IPS DF 6.9 (cell line): ENCODE measurements around the gene ABHD2.
A peak's percentile ranks its signal among the peaks of the same experiment; 100 is the strongest.
"Not testable (repeated sequence)": the region's sequence is repeated elsewhere in the genome, so short reads cannot be mapped to it uniquely, and the experiment has no call there.

Experiments
- DNase-seq: peaks from one replicate; pipeline ENCODE4 v3.0.0-alpha.2; 2013; ENCODE audit warnings: low read depth, low spot score
- H3K27ac ChIP-seq: one replicate; pipeline ENCODE4 v1.5.1; 2013; ENCODE audit warnings: low read length, control low read depth
- H3K27me3 ChIP-seq: 2 replicates; pipeline ENCODE4 v1.6.1; 2013; ENCODE audit warnings: mild to moderate bottlenecking, low read length; ENCODE audit not compliant: control insufficient read depth, insufficient read depth
- H3K36me3 ChIP-seq: 2 replicates; pipeline ENCODE4 v1.6.1; 2013; ENCODE audit warnings: low read length; ENCODE audit not compliant: control insufficient read depth, insufficient read depth
- H3K4me1 ChIP-seq: 2 replicates; pipeline ENCODE4 v1.6.1; 2013; ENCODE audit warnings: low read length; ENCODE audit not compliant: control insufficient read depth, insufficient read depth
- H3K4me3 ChIP-seq: 2 replicates; pipeline ENCODE4 v1.5.1; 2013; ENCODE audit warnings: mild to moderate bottlenecking, low read length
- H3K9me3 ChIP-seq: 2 replicates; pipeline ENCODE4 v1.6.1; 2013; ENCODE audit warnings: low read length, inconsistent platforms; ENCODE audit not compliant: control insufficient read depth, insufficient read depth
- WGBS: extraction: QIAGEN DNeasy Blood & Tissue Kit; methylation state at CpG from one replicate; pipeline ENCODE4 v1.1.7; 2013; ENCODE audit warnings: mixed read lengths, missing lambda C conversion rate; ENCODE audit not compliant: insufficient read length, insufficient coverage; 5-methylcytosine and 5-hydroxymethylcytosine counted together

The ABHD2 gene, protein sequence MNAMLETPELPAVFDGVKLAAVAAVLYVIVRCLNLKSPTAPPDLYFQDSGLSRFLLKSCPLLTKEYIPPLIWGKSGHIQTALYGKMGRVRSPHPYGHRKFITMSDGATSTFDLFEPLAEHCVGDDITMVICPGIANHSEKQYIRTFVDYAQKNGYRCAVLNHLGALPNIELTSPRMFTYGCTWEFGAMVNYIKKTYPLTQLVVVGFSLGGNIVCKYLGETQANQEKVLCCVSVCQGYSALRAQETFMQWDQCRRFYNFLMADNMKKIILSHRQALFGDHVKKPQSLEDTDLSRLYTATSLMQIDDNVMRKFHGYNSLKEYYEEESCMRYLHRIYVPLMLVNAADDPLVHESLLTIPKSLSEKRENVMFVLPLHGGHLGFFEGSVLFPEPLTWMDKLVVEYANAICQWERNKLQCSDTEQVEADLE

DNA sequence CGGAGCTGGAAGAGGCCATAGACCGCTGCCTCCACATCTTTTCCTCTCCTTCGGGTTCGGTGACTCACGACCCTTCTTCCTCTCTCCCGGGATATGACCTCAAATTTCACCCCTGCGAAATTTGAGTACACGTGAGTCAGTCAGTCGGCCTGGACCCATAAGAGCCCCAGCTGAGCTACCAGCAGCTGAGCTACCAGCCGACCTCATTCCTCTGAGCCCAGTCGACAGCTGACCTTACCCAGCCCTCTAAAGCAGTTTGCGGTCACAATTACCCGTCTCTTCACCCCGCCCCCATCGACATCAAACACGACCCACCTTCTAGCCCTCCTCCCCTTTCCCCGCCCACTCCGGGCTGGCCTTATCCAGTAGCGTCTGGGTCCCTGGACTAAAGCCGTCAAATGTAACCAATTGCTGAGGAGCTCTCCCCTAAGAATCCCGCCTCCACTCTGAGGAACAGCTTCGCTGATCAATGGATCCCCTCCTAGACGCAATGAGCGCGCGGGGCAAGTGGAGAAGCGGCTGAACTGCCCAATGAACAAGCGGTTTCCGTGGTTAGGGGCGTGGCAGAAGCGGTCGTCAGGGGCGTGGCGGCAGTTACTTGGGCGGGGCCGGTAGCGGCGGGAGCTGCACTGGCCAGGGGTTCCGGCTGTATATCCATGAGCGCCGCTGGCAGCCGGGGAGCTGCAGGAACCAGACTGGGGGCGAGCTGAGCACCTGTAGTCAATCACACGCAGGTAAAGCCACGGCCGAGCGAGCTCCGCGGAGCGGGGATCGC lies at the start of gene ABHD2:
Gene ABHD2 (plus strand): TSS at position 627 of the 775 bp plus-strand sequence. CDS start 27,872 bp downstream, outside the sequence.
- H3K27ac ChIP-seq, result no peak within 1 kb of the TSS
- peak; percentile 99 for DNase-seq
- H3K27me3 ChIP-seq, result no peaks in the 10 kb centered on the region
- no peaks in the 10 kb centered on the region for H3K9me3 ChIP-seq
- no peaks in the 10 kb centered on the region for H3K36me3 ChIP-seq
- WGBS, result no CpG with 5 or more reads among the region's 51 CpGs
- peak within 1 kb of the TSS; percentile 92 for H3K4me3 ChIP-seq
- H3K4me1 ChIP-seq, result no peaks in the 10 kb centered on the region; the same call in none of the 2 replicates

DNA sequence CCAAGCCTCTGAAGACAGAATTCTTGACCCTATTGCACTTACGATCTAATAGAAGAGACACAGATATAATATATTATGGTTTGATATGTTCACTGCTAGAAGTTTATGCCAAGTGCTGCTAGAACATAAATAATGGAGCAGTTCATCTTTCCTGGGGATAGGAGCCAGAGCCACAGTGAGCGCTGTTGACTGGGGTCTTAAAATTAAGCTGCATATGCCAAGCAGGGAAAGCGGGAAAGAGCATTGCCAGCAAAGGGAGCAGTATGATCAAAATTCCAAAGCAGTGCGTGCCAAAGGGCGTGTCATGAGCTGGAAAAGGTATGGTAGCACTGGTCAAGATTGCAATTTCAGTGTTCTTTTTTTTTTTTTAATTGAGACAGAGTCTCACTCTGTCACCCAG lies 49.1 kb upstream of the ABHD2 start:
- WGBS, result no CpG with 5 or more reads among the region's 5 CpGs
- no peaks in the 10 kb centered on the region for H3K27me3 ChIP-seq

DNA sequence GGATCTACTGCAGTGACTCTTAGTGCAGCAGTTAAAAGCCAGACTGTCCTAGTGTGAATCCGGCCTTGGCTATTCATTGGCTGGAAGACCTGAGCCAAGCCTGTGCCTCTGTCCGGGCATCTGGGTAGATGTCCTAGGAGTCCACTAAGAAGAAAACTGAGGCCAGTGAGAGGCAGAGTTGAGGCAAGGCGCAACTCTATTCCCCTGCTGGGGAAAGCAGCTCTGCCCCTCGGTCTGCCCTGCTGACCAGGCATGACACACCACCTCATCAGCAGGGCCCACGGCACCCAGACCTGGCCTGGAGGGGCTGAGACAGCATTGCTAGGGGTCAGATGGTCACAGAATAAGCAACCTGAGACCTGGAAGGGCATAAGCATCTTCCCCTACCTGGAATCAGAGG lies 46.7 kb upstream of the ABHD2 start:
- no peaks in the 10 kb centered on the region for H3K27me3 ChIP-seq
- H3K4me3 ChIP-seq, result no peak overlapping the region
- WGBS, result no CpG with 5 or more reads among the region's 5 CpGs
- no peaks in the 10 kb centered on the region for H3K4me1 ChIP-seq
- no peaks in the 10 kb centered on the region for H3K36me3 ChIP-seq
- H3K27ac ChIP-seq, result no peak overlapping the region
- DNase-seq, result no peak
- H3K9me3 ChIP-seq, result no peaks in the 10 kb centered on the region

More for the DNA sequence above, 49.1 kb upstream of the ABHD2 start:
- Histone ChIP-seq H3K9me3 (no peaks in the 10 kb centered on the region), H3K4me3 (no peak overlapping the region), H3K36me3 (no peaks in the 10 kb centered on the region), H3K4me1 (no peaks in the 10 kb centered on the region), H3K27ac (no peak overlapping the region)
- DNase-seq, result no peak

DNA sequence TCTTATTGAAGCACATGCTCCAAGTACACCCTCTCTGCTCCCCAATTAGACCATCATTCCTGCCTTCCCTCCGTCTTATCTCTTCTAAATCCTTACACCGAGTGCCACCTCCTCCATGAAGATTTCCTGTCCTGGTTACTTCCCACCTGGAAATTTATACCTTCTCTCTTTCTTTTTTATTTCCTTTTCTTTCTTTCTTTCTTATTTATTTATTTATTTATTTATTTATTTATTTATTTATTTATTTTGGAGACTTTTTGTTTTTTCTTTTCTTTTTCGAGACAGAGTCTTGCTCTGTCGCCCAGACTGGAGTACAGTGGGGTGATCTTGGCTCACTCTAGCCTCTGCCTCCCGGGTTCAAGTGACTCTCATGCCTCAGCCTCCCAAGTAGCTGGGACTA lies 45.9 kb upstream of the ABHD2 start:
- no CpG with 5 or more reads among the region's 5 CpGs for WGBS
- Histone ChIP-seq H3K27me3 (no peaks in the 10 kb centered on the region), H3K4me3 (no peak overlapping the region), H3K36me3 (no peaks in the 10 kb centered on the region), H3K4me1 (no peaks in the 10 kb centered on the region), H3K27ac (no peak overlapping the region), H3K9me3 (no peaks in the 10 kb centered on the region)
- no peak for DNase-seq

DNA sequence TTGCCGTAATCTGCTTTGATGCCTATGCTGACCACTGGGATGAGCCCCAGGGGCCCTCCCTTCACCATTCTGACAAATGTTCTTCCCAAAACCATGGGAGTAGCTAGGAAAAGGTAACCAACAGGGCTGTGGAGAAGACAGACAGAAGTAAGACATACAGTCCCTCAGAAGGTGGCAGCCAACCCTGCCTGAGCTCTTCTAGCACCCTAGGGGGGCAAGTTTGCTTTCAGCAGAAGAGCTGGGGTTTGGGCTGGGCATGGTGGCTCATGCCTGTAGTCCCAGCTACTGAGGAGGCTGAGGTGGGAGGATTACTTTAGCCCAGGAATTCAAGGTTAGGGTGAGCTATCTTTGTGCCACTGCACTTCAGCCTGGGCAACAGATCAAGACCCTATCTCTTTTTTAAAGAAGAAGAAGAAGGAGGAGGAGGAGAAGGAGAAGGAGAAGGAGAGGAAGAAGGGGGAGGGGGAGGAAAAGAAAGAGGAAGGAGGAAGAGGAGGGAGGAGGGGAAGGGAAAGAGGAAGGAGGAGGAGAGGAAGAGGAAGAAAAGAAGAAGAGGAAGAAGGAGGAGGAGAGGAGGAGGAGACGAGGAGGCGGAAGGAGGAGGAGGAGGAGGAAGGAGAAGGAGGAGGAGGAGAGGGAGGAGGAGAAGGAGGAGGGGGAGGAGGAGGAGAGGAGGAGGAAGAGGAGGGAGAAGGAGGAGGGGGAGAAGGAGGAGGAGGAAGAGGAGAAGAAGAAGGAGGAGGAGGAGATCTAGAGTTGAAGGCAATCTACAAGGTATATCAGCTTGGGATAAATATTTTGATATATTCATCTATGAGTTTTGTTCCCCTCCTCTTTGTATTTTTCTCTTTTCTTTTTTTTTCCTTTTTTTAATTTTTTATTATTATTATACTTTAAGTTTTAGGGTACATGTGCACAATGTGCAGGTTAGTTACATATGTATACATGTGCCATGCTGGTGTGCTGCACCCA lies 44.9 kb upstream of the ABHD2 start:
- Histone ChIP-seq H3K4me3 (no peak overlapping the region), H3K27me3 (no peaks in the 10 kb centered on the region), H3K4me1 (no peaks in the 10 kb centered on the region), H3K36me3 (no peaks in the 10 kb centered on the region), H3K9me3 (no peaks in the 10 kb centered on the region), H3K27ac (no peak overlapping the region)
- no CpG with 5 or more reads among the region's 3 CpGs for WGBS
- no peak for DNase-seq

DNA sequence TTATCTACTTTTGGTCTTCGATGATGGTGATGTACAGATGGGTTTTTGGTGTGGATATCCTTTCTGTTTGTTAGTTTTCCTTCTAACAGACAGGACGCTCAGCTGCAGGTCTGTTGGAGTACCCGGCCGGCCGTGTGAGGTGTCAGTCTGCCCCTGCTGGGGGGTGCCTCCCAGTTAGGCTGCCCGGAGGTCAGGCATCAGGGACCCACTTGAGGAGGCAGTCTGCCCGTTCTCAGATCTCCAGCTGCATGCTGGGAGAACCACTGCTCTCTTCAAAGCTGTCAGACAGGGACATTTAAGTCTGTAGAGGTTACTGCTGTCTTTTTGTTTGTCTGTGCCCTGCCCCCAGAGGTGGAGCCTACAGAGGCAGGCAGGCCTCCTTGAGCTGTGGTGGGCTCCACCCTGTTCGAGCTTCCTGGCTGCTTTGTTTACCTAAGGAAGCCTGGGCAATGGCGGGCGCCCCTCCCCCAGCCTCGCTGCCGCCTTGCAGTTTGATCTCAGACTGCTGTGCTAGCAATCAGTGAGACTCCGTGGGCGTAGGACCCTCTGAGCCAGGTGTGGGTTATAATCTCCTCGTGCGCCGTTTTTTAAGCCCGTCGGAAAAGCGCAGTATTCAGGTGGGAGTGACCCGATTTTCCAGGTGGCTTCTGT lies 39.1 kb upstream of the ABHD2 start:
- H3K36me3 ChIP-seq, DNase-seq, H3K9me3 ChIP-seq, H3K27me3 ChIP-seq, H3K4me3 ChIP-seq, H3K4me1 ChIP-seq, H3K27ac ChIP-seq: not testable (repeated sequence)
- WGBS, result no CpG with 5 or more reads among the region's 21 CpGs

DNA sequence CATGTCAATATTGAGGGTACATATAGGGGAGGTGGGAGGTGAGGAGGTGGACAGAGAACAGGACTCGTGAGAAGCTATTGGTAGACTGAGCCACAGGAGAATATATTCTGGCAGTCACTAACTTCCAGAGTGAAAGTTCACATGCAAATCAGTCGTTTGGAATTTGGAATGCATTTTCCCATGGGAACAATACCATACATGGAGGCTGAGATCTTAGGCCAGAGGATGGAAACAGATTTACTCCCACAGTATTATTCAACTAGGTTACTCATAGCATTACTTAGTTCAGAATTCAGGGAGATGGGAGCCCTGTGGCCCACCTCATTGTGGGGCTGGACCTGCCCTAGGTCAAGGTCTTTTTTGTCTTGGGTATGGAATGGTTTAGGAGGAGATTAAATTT lies 36.4 kb upstream of the ABHD2 start:
- Histone ChIP-seq H3K36me3 (no peaks in the 10 kb centered on the region), H3K4me3 (no peak overlapping the region), H3K9me3 (no peaks in the 10 kb centered on the region), H3K4me1 (no peaks in the 10 kb centered on the region), H3K27ac (no peak overlapping the region), H3K27me3 (no peaks in the 10 kb centered on the region)
- no CpG with 5 or more reads among the region's 2 CpGs for WGBS
- no peak for DNase-seq

DNA sequence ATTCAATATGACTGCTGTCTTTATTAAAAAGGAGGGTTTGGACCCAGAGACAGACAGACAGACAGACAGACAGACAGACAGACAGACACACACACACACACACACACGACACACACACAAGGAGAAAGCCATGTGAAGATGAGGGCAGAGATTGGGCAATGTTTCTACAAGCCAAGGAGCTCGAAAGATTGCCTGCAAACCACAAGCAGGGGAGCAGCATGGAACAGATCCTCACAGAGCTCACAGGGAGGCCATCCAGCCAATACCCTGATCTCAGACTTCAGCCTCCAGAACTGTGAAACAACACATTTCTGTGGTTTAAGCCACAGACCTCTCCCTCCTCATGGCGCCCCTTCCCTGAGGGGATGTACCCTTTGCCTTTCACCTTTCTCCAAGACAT lies 35.8 kb upstream of the ABHD2 start:
- Histone ChIP-seq H3K4me3 (no peak overlapping the region), H3K36me3 (no peaks in the 10 kb centered on the region), H3K27me3 (no peaks in the 10 kb centered on the region), H3K27ac (no peak overlapping the region), H3K4me1 (no peaks in the 10 kb centered on the region), H3K9me3 (no peaks in the 10 kb centered on the region)
- no CpG with 5 or more reads among the region's 3 CpGs for WGBS
- DNase-seq, result no peak

DNA sequence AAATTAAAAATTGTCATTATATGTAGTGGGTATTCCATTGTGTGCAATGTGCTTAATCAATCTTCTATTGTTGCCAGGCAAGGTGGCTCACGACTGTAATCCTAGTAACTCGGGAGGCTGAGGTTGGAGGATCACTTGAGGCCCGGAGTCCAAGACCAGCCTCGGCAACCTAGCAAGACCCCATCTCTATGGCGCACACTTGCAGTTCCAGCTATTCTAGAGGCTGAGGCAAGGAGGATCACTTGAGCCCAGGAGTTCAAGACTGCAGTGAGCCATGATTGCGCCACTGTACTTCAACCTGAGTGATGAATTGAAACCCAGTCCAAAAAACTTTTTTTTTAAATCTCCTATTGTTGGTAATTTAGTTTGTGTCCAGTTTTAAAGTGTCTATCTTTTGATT lies 33.4 kb upstream of the ABHD2 start:
- Histone ChIP-seq H3K27me3 (no peaks in the 10 kb centered on the region), H3K4me1 (no peaks in the 10 kb centered on the region), H3K36me3 (no peaks in the 10 kb centered on the region; the same call in 1 of the 2 replicates), H3K9me3 (no peaks in the 10 kb centered on the region), H3K4me3 (no peak overlapping the region), H3K27ac (no peak overlapping the region)
- no peak for DNase-seq
- no CpG with 5 or more reads among the region's 6 CpGs for WGBS
